Stimulated activated CD8-positive, alpha-beta memory T cell treated with anti-CD3 and anti-CD28 coated beads, Interleukin-4, amount 100 ng/mL, for 4 hours (primary cell): ENCODE measurements around the gene LINGO3.
"Not testable (repeated sequence)": the region's sequence is repeated elsewhere in the genome, so short reads cannot be mapped to it uniquely, and the experiment has no call there.

Experiments used
- DNase-seq, 2 donors: peaks; one replicate each; pipeline ENCODE4 v3.0.0-alpha.2; 2020; ENCODE audit warnings: low read depth in 2 of 2, low spot score in 1 of 2

Gene LINGO3

GRCh38 chr19:2283835-2284507 is 24.0 kb downstream of the LINGO3 start:
- DNase-seq: no peak

DNA sequence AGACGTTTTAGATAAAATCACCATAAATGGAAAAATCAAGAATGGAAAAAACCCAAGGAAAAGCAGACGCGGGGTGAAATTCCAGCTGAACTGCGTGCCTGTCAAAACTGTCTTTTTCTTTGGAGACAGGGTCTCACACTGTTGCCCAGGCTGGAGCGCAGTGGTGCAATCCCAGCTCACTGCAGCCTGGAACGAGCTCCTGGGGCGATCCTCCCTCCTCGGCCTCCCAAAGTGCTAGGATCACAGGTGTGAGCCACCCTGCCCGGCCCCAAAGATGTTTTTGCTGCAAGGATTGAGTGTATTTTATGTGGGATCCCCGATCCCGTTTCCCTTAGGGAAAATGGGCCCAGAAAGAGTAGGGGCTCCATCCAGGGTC is 25.1 kb downstream of the LINGO3 start:
- DNase-seq: no peak

DNA sequence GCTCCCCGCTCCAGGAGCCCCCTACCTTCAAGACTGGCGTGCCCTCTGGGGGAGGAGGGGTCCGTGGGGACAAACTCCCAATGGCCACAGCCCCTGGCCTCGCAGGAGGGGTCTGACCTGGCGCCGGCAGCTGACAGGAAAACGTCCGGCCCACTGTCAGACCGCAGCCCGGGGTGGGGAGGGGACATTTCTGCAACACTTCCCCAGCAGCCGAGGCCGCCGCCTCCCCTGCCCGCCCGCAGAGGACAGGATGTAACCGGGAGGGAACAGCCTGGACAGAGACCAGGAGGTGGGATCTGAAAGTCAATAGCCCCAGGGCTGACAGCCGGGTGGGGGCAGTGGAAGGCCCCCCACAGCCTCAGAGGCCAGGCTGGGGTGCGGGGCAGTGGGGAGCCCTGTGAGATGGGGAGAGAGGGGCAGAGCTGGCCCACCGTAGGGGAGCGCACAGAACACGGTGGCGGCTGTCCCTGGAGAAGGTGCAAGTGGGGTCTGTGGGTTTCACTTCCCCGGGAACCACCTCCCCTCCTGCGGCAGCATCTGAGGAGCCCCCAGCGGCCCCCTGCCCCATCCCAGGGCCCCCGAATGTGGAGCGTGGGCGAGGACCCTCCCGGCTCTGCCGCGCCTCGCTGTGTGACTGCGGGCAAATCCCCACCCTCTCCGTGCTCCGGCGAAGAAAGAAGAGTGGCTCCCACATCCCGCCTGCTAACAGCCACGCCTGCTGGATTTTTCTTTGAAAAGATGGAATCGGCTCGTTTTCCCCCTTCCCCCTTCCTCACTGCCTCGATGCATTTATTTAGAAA is 25.7 kb downstream of the LINGO3 start, which contains the start of gene PEAK3:
TSS of gene PEAK3 (minus strand) at position 114 of the 800 bp plus-strand sequence. CDS start 1,244 bp downstream, outside the sequence.
- no peak for DNase-seq

DNA sequence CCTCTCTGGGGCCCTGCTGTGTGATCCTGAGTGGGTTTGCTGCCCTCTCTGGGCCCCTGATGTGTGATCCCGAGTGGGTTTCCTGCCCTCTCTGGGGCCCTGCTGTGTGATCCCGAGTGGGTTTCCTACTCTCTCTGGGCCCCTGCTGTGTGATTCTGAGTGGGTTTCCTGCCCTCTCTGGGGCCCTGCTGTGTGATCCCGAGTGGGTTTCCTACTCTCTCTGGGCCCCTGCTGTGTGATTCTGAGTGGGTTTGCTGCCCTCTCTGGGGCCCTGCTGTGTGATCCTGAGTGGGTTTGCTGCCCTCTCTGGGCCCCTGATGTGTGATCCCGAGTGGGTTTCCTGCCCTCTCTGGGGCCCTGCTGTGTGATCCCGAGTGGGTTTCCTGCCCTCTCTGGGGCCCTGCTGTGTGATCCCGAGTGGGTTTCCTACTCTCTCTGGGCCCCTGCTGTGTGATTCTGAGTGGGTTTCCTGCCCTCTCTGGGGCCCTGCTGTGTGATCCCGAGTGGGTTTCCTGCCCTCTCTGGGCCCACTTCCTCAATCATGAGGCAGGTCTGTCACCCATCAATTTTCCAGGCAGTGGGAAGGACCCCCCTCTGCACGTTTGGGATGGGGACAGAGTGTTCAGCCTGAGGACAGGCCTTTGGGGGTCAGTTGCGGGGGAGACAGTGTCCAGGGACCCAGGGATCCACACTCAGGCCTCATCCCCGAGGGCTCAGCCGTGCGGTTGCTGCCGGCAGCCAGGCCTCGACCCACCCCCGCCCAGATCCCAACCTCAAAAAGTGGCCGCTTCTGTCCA is 26.5 kb downstream of the LINGO3 start:
- DNase-seq: not testable (repeated sequence)

GRCh38 chr19:2280633-2281264 is 27.2 kb downstream of the LINGO3 start:
- no peak for DNase-seq

DNA sequence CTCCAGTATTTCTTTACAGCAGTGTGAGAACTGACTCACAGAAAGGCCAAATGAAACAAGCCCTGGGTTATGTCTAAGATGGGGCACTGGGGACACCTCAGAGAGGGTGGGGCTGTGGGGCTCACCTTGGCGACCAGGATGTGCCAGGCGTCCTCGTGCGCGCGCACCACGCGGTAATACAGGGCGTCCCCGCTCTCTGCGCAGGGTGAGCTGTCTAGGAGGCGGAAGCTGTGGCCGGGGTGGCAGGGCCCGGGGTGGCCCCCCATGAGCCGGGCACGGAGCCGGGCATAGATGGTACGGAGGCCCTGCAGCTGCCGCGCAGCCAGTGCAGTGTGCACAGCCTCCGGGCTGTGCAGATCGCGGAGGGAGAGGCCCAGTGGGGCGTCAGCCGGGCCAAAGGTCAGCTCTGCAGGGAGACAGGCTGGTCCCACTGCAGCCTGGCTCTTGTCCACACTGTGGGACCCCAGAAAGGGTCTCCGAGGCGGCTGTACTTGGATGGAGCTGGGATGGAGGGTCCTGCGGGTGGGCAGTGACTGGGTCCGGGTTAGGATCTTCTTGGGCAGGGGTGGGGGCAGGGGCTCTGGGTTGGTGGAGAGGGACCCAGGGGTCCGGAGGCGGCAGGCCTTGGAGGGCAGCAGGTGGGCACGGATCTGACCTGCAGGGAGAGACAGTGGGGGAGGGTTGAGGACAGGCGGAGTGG is 29.3 kb downstream of the LINGO3 start:
- no peak for DNase-seq

GRCh38 chr19:2277138-2277537 is 30.8 kb downstream of the LINGO3 start:
- DNase-seq: no peak

DNA sequence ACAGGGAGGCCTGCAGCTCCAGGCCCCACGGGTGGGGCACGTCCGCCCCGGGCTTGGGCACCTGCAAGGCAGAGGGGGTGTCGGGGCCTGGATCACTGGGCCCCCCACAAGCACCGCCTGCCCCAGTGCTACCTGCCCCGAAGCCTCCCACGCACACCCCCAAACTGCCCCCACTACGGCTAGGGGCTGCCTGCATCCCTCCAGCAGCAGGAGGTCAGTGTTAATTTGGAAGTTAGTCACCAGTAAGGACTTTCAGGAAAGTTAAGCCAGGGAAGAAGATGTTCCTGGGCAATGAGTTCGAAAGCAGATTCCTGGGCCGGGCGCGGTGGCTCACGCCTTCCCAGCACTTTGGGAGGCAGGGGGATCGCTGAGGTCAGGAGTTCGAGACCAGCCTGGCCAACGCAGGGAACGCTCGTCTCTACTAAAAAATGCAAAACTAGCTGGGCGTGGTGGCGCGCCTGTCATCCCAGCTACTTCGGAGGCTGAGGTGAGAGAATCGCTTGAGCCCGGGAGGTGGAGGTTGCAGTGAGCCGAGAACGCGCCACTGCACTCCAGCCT is 31.4 kb downstream of the LINGO3 start:
- no peak for DNase-seq

DNA sequence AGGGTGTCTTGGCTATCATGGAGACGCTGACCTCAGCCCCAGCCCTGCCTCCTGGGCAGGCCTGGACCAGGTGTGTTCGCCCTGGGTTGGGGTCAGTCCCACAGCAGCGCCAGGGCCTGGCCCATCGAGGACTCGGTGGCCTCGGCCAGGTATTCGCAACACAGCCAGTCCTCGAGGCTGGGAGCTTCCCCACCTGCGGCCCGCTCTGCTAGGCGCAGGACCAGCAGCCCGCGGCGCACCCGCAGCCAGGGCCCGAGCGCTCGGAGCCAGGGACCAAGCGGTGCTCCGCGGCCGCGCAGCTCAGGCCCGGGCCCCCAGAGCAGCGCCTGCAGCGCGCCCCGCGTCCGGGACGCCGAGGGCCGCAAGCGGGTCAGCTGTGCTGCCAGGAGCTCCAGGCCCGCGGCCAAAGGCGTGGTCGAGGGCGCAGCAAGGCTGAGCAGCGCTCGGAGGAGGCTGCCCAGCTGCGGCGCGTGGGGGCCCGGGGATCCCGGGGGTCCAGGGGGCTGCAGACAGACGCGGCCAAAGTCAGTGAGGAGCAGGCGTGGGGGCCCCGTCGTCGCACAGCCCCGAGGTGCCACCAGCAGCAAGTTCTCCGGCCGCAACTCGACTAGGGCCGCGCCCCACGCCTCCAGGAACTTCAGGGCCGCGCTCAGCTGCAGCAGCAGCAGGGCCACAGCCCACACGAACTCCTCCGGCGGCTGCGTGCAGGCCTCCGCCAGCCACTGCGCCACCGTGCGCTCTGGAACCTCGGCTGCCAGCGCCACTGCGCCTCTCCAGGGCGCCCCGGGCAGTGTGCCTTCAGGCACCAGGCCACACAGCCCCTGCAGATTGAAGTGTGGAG is 32.1 kb downstream of the LINGO3 start:
- DNase-seq: no peak

- no peak for DNase-seq
These were observed 32.9 kb downstream of the LINGO3 start for GRCh38 chr19:2274931-2275535.

DNA sequence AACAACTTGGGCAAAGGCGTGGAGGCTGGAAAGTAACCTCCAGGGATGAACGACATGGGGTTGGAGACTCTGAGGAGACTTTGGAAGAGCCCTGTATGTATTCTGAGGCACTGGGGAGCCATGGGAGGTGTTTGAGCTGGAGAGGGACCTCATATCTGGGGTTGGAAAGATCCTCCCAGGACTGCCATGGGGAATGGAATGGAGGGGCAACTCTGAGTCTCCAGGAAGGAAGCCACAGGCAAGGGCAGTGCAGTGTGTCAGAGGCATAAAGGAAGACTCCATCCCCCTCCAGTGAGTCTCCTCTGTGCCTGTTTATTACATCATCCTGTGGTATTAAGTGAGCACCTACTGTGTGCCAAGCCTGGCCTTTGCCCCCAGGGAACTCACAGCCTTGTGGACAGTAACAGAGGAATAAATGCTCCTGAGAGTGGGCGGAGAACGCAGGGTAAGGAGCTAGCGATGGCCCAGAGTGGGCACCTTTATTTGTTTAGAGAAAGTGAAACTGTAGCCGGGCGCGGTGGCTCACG is 33.7 kb downstream of the LINGO3 start:
- DNase-seq: no peak

GRCh38 chr19:2273356-2274184 is 34.4 kb downstream of the LINGO3 start:
- DNase-seq: peak in 1 of 2 donors; percentile 35

- no peak for DNase-seq
These were observed 36.5 kb downstream of the LINGO3 start for GRCh38 chr19:2271234-2272103.

DNA sequence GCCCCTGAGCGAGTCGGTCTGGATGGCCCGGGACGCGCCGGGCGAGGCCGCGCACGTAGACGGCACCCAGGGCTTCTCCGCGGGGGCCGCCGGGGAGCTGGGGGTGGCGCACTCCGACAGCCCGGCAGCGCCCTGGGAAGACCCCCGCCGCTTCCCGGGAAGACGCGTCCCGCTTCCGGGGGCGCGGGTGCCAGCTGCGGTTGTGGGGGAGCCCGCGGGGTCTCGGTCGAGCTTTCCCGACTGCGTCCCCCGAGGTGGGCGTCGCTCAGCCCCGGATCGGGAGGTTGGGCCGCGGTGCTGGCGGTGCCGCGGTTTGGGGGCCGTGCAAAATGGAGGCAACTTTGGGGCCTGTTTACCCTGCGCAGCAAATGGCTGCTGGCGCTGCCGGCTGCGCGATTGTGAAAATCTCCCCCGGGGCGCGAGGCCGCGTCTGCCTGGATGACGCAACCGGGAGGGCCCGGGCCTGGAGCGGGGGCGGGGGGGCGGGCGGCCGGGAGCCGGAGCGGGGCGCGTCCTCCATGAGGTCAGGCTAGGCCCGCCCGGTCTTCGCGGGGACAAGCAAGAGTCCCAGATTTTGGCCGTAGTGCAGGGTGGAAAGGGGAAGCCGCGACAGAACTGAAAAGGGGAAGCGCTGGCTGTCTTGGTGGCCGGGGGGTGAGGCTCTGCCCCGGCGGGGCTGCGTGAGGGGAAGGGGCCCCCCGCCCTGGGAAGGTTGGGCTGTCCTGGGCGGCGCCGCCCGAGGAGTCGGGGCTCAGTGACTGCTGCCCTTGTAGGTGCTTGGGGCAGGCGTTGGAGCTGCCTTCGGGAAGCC is 37.3 kb downstream of the LINGO3 start:
- peak; percentile 48 to 60 for DNase-seq

DNA sequence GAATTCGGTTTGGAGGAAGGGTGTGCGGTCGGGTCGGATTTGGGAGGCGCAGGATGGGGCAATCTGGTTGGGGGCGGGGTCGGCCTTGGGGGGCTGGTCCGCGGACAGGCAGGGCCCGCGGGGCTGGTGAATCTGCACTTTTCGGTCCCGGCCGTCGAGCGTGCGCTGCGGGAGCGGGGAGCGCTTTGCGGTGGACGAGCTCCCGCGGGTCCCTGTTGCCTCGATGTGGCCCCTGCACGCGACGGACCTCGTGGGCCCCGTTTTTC is 37.9 kb downstream of the LINGO3 start:
- DNase-seq: no peak
